GM12891 (cell line): Measurements from ENCODE around the gene PARVB.

Source experiments
- DNase-seq: peaks from one replicate; pipeline ENCODE4 v3.0.0; 2011; ENCODE audit warnings: low spot score; ENCODE audit not compliant: insufficient read length
- FAIRE-seq: peaks from 2 replicates; lab custom pipeline; 2011; peaks lifted over from hg19 to GRCh38; lab: Jason Lieb, UNC
- PAX5 ChIP-seq: IDR thresholded peaks from 2 replicates; pipeline ENCODE4 v1.6.1; 2011; ENCODE audit warnings: low read length, moderate library complexity, mild to moderate bottlenecking; ENCODE audit not compliant: insufficient read depth, severe bottlenecking
- POLR2A ChIP-seq: IDR thresholded peaks from 2 replicates; pipeline ENCODE4 v1.6.1; 2011; ENCODE audit warnings: low read depth, low read length, control low read depth
- POLR2AphosphoS5 ChIP-seq: IDR thresholded peaks from 2 replicates; pipeline ENCODE4 v1.6.1; 2011; ENCODE audit warnings: low read depth, low read length, control low read depth
- POU2F2 ChIP-seq: IDR thresholded peaks from 2 replicates; pipeline ENCODE4 v1.6.1; 2011; ENCODE audit warnings: low read depth, mild to moderate bottlenecking, control low read depth, low read length, moderate library complexity
- SPI1 ChIP-seq: IDR thresholded peaks from 2 replicates; pipeline ENCODE4 v1.6.1; 2011; ENCODE audit warnings: low read depth, low read length, control low read depth
- TAF1 ChIP-seq: IDR thresholded peaks from 2 replicates; pipeline ENCODE4 v1.6.1; 2011; ENCODE audit warnings: low read depth, low read length, control low read depth

PARVB gene

DNA sequence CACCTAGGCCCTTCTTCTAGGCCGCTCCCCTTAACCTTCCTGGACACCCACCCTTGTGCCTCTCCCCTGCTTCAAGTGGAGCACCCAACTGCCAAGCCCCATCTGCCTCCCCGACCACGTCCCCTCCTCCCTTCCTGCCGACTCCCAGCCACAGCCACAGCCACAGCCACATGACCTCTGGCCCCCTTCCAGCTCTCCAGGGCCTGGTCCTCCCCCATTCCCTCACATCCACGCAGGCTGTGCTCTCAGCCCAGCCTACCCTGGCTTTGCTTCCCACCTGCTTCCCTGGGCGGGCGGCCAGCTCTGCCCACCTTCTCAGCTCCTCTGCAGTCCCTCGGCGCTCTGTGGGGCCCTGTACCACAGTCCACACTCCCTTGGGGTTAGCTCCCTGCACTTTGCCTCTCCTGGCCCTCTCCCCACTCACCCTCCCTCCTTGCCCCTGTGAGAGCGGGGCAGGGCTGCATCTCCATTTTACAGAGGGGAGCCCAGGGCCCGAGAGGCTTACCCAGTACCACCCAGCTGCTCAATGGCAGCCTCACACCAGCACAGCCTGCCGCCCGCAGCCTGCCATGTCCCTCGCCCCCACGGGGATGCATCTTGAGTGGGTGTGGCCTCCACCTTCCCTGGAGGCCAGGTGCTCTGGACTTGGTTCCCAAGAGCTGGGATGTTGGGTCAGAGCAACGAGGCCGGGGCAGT, 176.9 kb downstream of the PARVB start:
- no peak for TF ChIP-seq POU2F2
- no peak for TF ChIP-seq SPI1
- TF ChIP-seq POLR2AphosphoS5: no peak
- TF ChIP-seq PAX5: no peak
- no peak for TF ChIP-seq POLR2A
- no peak for TF ChIP-seq TAF1

DNA sequence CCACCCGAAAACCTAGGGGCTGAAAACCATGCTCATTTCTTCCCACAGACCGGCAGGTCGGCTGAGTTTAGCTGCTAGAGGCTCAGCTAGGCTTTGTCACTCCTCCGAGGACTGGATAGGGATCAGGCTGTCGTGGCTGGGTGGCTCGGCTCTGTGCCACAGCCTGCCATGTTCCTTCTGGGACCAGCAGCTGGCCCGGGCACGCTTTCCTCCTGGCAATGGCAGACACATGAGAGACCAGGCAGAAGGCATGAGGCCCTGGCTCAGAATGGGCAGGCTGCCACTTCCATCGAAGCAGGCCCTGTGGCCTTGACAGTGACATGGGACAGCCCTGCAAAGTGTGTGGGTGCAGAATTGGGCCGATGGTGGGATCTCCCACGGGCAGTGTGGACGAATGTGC, 177.6 kb downstream of the PARVB start:
- FAIRE-seq (no peak), DNase-seq (no peak)
- no peak for TF ChIP-seq POLR2A
- TF ChIP-seq TAF1: no peak
- TF ChIP-seq SPI1: no peak
- no peak for TF ChIP-seq POU2F2
- TF ChIP-seq PAX5: no peak
- TF ChIP-seq POLR2AphosphoS5: no peak

More for the DNA sequence above, 176.9 kb downstream of the PARVB start:
- DNase-seq: no peak
- FAIRE-seq: no peak

DNA sequence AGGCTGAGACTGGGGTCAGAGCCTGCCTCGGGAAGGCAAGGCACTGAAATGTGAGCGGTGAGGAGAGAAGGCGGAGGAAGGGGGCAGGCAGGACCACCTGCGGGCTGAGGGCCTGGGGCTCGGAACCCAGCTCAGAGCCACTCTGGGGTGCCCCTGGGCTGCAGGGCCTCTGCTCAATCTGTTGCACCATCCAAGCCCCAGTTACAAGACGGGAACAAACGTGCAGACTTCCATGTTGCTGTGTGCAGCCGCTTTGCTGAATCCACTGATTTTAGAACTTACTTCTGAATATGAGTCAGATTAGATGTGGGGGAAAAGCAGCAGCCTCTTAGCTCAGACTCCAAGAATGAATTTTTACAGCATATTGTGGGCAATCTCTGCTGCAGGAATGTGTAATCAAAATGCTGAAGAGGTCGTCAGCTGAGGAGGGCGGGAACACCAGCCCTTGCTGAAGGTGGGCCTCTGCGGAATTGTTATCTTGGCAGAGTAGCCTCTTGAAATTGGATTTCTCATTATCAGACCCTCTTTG, 178.2 kb downstream of the PARVB start:
- DNase-seq (no peak), FAIRE-seq (no peak)
- TF ChIP-seq POU2F2 (no peak), TAF1 (no peak)

DNA sequence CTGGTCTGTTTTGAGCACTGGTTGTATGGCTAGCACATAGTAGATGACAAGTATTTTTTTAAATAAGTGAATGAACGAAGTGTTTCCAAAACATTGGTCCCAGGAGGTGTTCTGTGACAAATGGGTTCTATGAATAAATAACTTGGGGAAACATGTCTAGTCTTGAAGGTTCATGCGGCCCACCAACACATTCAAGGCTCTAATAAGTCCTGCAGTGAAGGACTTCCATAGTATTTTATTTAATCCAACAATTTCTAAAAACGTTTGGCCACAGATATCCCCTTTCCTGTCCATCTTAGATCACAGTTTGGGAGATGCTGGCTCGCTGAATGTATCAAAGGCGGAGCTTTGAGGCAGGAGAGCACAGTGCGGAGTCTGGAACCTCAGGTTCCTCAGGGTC, 179.1 kb downstream of the PARVB start:
- TF ChIP-seq SPI1: no peak
- TF ChIP-seq POLR2AphosphoS5: no peak
- no peak for TF ChIP-seq TAF1
- TF ChIP-seq PAX5: no peak
- no peak for TF ChIP-seq POU2F2
- no peak for TF ChIP-seq POLR2A
- FAIRE-seq: no peak

DNA sequence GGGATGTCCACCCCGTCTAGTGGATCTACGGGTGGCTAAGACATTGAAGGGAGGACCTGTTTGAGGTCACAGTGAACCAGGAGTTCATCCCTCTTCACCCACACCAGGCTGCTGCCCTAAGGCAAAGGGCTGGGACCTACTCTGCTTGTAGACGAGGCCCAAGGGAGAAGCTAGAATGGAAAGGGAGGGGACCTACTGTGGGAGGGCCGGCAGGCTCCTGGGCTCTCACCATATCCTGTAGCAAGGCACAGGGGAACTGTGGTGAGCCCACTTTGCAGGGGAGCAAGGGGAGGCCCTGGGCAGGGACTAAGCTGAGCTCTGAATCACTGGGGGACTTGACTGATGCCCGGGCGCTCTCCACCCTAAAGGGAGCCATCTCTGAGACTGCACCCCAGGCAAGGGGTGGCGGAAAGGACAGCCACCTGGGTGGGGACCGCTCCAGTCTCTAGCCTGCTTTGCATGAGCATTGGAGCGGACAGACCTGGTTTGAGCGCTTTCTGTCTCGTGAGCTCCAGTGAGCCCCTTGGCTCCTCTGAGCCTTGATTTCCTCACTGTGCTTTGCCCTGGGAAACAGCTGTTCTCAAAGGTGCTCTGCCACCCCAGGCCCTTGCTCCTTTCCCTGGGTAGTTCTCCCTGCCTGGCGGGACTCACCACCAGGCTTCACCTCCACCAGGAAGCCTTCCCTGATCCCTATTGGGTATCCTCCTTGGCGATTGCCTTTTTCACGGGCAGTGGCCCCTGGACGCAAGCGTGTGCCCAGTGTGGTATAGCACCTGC, 180.8 kb downstream of the PARVB start:
- TF ChIP-seq POU2F2: no peak
- no peak for TF ChIP-seq POLR2A
- TF ChIP-seq TAF1: no peak
- no peak for TF ChIP-seq SPI1
- TF ChIP-seq PAX5: no peak
- no peak for TF ChIP-seq POLR2AphosphoS5
- FAIRE-seq: no peak
- DNase-seq: no peak

More for the DNA sequence above, 179.1 kb downstream of the PARVB start:
- no peak for DNase-seq

DNA sequence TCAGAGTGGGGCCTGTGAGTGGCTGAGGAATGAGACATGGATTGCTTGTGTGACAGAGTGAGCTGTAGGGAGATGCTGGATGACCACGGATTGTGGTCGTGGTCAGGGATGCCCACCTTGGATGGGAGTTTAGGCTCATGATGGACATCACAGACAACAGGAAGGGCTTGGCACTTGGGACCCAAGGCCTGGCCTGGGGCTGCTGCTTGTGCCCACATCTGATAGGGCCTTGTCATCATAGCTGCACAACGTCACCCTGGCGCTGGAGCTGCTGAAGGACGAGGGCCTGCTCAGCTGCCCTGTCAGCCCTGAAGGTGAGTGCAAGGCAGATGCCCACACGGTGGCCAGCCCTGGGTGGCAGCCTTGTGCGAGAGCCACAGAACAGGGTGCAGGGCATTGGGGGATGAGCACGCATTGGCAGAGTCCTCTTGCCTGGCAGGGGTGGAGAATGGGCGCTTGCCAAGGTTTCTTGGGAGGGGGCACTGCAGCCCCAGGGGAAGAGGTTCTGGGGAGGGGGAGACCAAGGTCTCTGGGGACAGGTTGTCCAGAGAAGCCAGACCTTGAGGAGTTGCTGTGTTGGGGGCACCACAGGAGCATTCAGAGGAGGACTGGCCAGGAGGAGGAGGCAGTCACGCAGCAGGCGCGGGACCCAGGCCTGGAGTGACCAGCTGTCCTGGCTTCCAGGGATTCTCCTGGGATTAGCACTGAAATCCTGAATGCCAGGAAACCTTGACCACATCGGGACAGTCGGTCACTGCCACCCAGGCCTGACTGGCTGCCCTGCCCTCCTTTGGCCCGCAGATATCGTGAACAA, 181.6 kb downstream of the PARVB start:
- TF ChIP-seq PAX5: no peak
- no peak for TF ChIP-seq SPI1
- TF ChIP-seq POU2F2: no peak
- TF ChIP-seq POLR2A: no peak
- no peak for TF ChIP-seq POLR2AphosphoS5
- no peak for TF ChIP-seq TAF1
- DNase-seq (no peak), FAIRE-seq (no peak)

DNA sequence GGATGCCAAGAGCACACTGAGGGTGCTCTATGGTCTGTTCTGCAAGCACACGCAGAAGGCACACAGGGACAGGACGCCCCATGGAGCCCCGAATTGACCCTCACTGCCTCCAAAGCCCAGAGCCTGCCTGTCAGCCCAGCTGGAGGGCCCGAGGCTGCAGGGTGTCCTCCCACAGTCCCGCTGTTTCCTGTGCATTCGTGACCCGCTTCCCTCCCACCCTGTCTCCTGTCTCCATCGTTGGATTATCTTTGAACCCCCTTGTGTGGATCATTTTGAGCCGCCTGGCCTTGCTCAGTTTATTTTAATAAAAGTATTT, 182.2 kb downstream of the PARVB start:
- no peak for FAIRE-seq
- TF ChIP-seq POLR2A (no peak), SPI1 (no peak), PAX5 (no peak), POU2F2 (no peak), POLR2AphosphoS5 (no peak)
- no peak for DNase-seq

DNA sequence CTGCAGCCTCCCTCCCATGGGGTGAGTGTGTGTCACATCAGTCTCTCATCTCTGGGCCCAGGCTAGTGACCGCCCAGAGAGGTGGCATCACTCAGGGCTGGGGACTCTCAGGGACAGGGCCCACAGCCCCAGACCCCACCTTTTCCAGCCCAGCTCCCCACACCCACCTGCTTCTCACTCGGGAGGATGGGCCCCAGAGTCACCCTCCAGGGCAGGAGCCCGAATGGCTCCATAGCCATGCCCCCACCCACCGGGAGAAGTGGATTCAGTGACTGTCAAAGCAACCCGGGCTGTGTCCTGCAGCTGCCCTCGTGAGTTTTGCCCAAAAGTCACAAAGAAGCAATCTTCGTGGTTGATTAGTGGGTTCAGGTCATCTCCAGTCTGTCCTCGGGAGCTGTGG, 182.6 kb downstream of the PARVB start:
- FAIRE-seq: no peak
- TF ChIP-seq POLR2AphosphoS5 (no peak), TAF1 (no peak), POLR2A (no peak), SPI1 (no peak), PAX5 (no peak), POU2F2 (no peak)
- no peak for DNase-seq

DNA sequence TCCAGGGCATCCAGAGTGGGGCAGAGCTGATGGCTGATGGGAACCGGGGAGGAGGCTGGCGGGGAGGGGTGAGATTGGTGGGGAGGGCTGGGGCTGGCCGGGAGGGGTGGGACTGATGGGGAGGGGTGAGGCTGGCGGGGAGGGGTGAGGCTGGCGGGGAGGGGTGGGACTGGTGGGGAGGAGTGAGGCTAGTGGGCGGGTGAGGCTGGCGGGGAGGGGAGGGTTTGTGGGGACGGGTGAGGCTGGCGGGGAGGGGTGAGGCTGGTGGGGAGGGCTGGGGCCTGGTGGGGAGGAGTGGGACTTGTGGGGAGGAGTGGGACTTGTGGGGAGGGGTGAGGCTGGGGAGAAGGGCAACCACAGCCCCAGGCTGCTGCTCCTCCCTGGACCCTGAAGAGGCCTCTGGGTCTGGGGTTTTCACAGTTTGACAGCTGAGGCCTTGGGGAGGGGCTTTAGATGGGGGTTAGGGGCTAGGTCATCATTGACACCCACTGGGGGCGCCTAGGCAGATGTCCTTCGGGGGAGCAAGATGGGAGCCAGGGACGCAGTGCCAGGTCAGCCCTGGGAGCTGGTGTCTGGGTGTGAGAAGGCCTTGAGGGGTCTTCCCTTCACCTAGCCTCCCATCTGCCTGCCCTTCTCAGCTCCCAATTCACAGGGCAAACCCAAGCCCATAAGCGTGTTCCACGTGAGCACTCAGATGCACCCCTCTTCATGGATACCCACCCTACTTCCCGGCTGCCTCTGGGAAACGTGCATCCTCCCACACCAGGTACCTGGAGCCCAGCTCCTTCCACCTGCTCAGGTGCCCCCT, 183.3 kb downstream of the PARVB start:
- FAIRE-seq (no peak), DNase-seq (no peak)
- TF ChIP-seq PAX5: no peak
- TF ChIP-seq POLR2A: no peak
- no peak for TF ChIP-seq POLR2AphosphoS5
- no peak for TF ChIP-seq SPI1
- no peak for TF ChIP-seq POU2F2
- no peak for TF ChIP-seq TAF1
